Natural killer cell (primary cell): Measurements from ENCODE around the gene SMTNL1. TPM values are rescaled to one million over a fixed set of nuclear protein-coding genes. Genes with fewer than 3 reads are reported as not detected.
A peak's percentile ranks its signal among the peaks of the same experiment; 100 is the strongest.

Experiments
- ATAC-seq, 3 donors: fragments of 150-1000 bp in 2 of 3; fragments of 200-7000 bp in 1 of 3; cut with Tn5 transposase; 1 replicate in 1 of 3; 2 replicates in 2 of 3; pipeline ENCODE4 v1.10.0; 2021; ENCODE audit warnings: mild to moderate bottlenecking in 2 of 3, moderate library complexity in 2 of 3
- DNase-seq, 2 donors: peaks; one replicate each; pipeline versions ENCODE4 v3.0.0 to v3.0.0-alpha.2; 2013 to 2021; ENCODE audit warnings: mixed read lengths in 1 of 2
- H3K27ac ChIP-seq: one replicate; pipeline ENCODE4 v1.5.1; 2013; ENCODE audit warnings: mild to moderate bottlenecking, low read length
- H3K27me3 ChIP-seq: one replicate; pipeline ENCODE4 v1.6.1; 2013; ENCODE audit warnings: low read length; ENCODE audit not compliant: control insufficient read depth, insufficient read depth
- H3K36me3 ChIP-seq: one replicate; pipeline ENCODE4 v1.6.1; 2013; ENCODE audit warnings: low read length; ENCODE audit not compliant: control insufficient read depth, insufficient read depth
- H3K4me1 ChIP-seq: one replicate; pipeline ENCODE4 v1.6.1; 2013; ENCODE audit warnings: low read length; ENCODE audit not compliant: control insufficient read depth, insufficient read depth
- H3K4me3 ChIP-seq: one replicate; pipeline ENCODE4 v1.5.1; 2013; ENCODE audit warnings: low read length
- H3K9me3 ChIP-seq: one replicate; pipeline ENCODE4 v1.6.1; 2013; ENCODE audit warnings: low read length; ENCODE audit not compliant: control insufficient read depth, insufficient read depth
- H3K27ac Mint-ChIP-seq, 2 donors: one replicate each; pipeline ENCODE4 v1.8.0; 2022; ENCODE audit warnings: mild to moderate bottlenecking in 2 of 2, mixed read lengths in 2 of 2, moderate library complexity in 1 of 2
- H3K27me3 Mint-ChIP-seq, 2 donors: one replicate each; pipeline ENCODE4 v1.8.0; 2022; ENCODE audit warnings: low read depth in 2 of 2, mixed read lengths in 2 of 2
- H3K36me3 Mint-ChIP-seq: one replicate; pipeline ENCODE4 v1.8.0; 2022; ENCODE audit warnings: mixed read lengths
- H3K4me1 Mint-ChIP-seq, 2 donors: one replicate each; pipeline ENCODE4 v1.8.0; 2022; ENCODE audit warnings: mixed read lengths in 2 of 2
- H3K4me3 Mint-ChIP-seq: one replicate; pipeline ENCODE4 v1.8.0; 2022; ENCODE audit warnings: mild to moderate bottlenecking, moderate library complexity, mixed read lengths
- H3K9me3 Mint-ChIP-seq, 2 donors: one replicate each; pipeline ENCODE4 v1.8.0; 2022; ENCODE audit warnings: mixed read lengths in 2 of 2
- CTCF ChIP-seq: fragments of 200-600 bp; IDR thresholded peaks from one replicate; pipeline ENCODE4 v1.8.0; 2022; ENCODE audit warnings: antibody characterized with exemption
- WGBS: methylation state at CpG from one replicate; pipeline ENCODE4 v1.1.7; 2013; ENCODE audit warnings: missing lambda C conversion rate; ENCODE audit not compliant: insufficient coverage; 5-methylcytosine and 5-hydroxymethylcytosine counted together
- intact Hi-C: fragments of 100-400 bp; cut with micrococcal nuclease; formaldehyde crosslinking; loops from one replicate; pipeline ENCODE4 v1.14.2; 2022
- total RNA-seq, 4 donors: library from RNA; stranded (reverse); fragments of 120-200 nt in 1 of 4; gene quantifications; one replicate each; pipeline versions ENCODE4 v1.2.3 to v1.2.4, GENCODE V29; 2013 to 2022

The SMTNL1 gene
- total RNA-seq, 3 donors from 2014 or later (not counting 1 experiment from before 2014, with no cell fraction given): not detected

DNA sequence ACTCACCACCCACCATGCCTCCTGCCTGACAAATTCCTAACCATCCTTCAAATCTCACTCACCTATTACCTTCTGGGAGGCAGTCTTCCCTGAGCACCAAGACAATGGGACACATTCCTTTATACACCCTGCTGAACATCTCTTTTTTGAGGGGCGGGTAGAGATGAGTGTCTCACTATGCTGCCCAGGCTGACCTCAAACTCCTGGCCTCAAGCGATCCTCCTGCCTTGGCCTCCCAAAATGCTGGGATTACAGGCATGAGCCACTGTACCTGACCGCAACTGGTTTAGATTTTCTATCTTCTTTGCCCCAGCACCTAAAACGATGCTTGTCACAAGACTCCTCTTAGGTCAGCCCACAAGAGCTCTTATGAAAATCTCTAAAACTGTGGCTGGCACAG is 14.0 kb upstream of the SMTNL1 start:
- Mint-ChIP-seq H3K27ac (no peak overlapping the region), H3K9me3 (no peaks in the 10 kb centered on the region), H3K4me1 (peaks cover 5 to 7% of the 10 kb centered on the region in 2 donors), H3K36me3 (no peaks in the 10 kb centered on the region), H3K27me3 (peaks cover 0 to 3% of the 10 kb centered on the region in 2 donors), H3K4me3 (no peak overlapping the region)
- H3K4me1 ChIP-seq: no peaks in the 10 kb centered on the region
- no peak for TF ChIP-seq CTCF
- DNase-seq: no peak
- ATAC-seq: no peak
- H3K9me3 ChIP-seq: no peaks in the 10 kb centered on the region
- H3K36me3 ChIP-seq: peaks cover 4% of the 10 kb centered on the region
- no peak overlapping the region for H3K27ac ChIP-seq
- intact Hi-C loops: no loop called here
- no peak overlapping the region for H3K4me3 ChIP-seq
- WGBS: 95% methylated on average over 4 of the region's 4 CpGs
- no peaks in the 10 kb centered on the region for H3K27me3 ChIP-seq

GRCh38 chr11:57527056-57527631 is 10.3 kb upstream of the SMTNL1 start:
- Histone ChIP-seq H3K4me1 (peaks cover 15% of the 10 kb centered on the region), H3K36me3 (peaks cover 8% of the 10 kb centered on the region), H3K9me3 (no peaks in the 10 kb centered on the region), H3K27ac (no peak overlapping the region), H3K4me3 (no peak overlapping the region), H3K27me3 (no peaks in the 10 kb centered on the region)
- peak; percentile 60 to 85 for DNase-seq
- no peak for ATAC-seq
- Mint-ChIP-seq H3K4me1 (peaks cover 30 to 36% of the 10 kb centered on the region in 2 donors), H3K36me3 (no peaks in the 10 kb centered on the region), H3K4me3 (no peak overlapping the region), H3K27me3 (peaks cover 0 to 3% of the 10 kb centered on the region in 2 donors), H3K27ac (no peak overlapping the region), H3K9me3 (no peaks in the 10 kb centered on the region)
- peak; percentile 97 for TF ChIP-seq CTCF
- WGBS: 29% methylated on average over 6 of the region's 7 CpGs
- intact Hi-C loops: loop anchor here (1.0 kb wide), 3 partner anchors 34 to 182 kb away; no protein-coding TSS in a partner anchor

GRCh38 chr11:57529012-57529411 is 8.4 kb upstream of the SMTNL1 start:
- H3K9me3 ChIP-seq: no peaks in the 10 kb centered on the region
- H3K36me3 ChIP-seq: peaks cover 8% of the 10 kb centered on the region
- Mint-ChIP-seq H3K4me3 (peak overlapping the region; percentile 31), H3K27ac (no peak overlapping the region), H3K27me3 (no peaks in the 10 kb centered on the region), H3K36me3 (no peaks in the 10 kb centered on the region), H3K9me3 (no peaks in the 10 kb centered on the region), H3K4me1 (peaks cover 30 to 36% of the 10 kb centered on the region in 2 donors)
- peaks cover 15% of the 10 kb centered on the region for H3K4me1 ChIP-seq
- no peak overlapping the region for H3K4me3 ChIP-seq
- ATAC-seq (no peak), DNase-seq (no peak)
- TF ChIP-seq CTCF: no peak
- H3K27ac ChIP-seq: no peak overlapping the region
- intact Hi-C loops: no loop called here
- H3K27me3 ChIP-seq: no peaks in the 10 kb centered on the region

- Histone ChIP-seq H3K27me3 (no peaks in the 10 kb centered on the region), H3K4me1 (peaks cover 15% of the 10 kb centered on the region), H3K9me3 (no peaks in the 10 kb centered on the region), H3K4me3 (peak overlapping the region; percentile 65), H3K36me3 (peaks cover 8% of the 10 kb centered on the region), H3K27ac (peak overlapping the region; percentile 78)
- DNase-seq (no peak), ATAC-seq (no peak)
- Mint-ChIP-seq H3K9me3 (no peaks in the 10 kb centered on the region), H3K4me1 (peaks cover 30 to 36% of the 10 kb centered on the region in 2 donors), H3K4me3 (peak overlapping the region; percentile 99), H3K36me3 (no peaks in the 10 kb centered on the region), H3K27me3 (no peaks in the 10 kb centered on the region), H3K27ac (peak overlapping the region; percentile 97 to 99)
- WGBS: 3% methylated on average over 17 of the region's 17 CpGs
- intact Hi-C loops: loop anchor here (1.0 to 2.0 kb wide), 5 partner anchors 115 to 1049 kb away; partner anchors contain the start of genes MED19, SELENOH, TMX2 and ZFP91
- no peak for TF ChIP-seq CTCF
Measured at GRCh38 chr11:57530215-57530595, 7.2 kb upstream of the SMTNL1 start.
